GM12878 (cell line): ENCODE results near the gene PRICKLE3. TPM values are rescaled to one million over a fixed set of nuclear protein-coding genes. Genes with fewer than 3 reads are reported as not detected.
A peak's percentile ranks its signal among the peaks of the same experiment; 100 is the strongest.
"Not testable (repeated sequence)": the region's sequence is repeated elsewhere in the genome, so short reads cannot be mapped to it uniquely, and the experiment has no call there.

Experiments
- ATAC-seq: fragments of 200-7000 bp; cut with Tn5 transposase; 3 replicates; pipeline ENCODE4 v1.9.1; 2020; ENCODE audit warnings: mild to moderate bottlenecking, moderate library complexity
- BruUV-seq: library from RNA; stranded (reverse); fragments of 400-500 nt; replicated peaks from 2 replicates; lab custom pipeline; 2021; lab: Mats Ljungman, UMichigan
- CTCF ChIA-PET: fragments of 300-600 bp; sonication (Branson Sonifier 250); formaldehyde crosslinking; extraction: SDS; loops from one replicate; lab custom pipeline; 2021; ENCODE audit warnings: inconsistent platforms; lab: Yijun Ruan, JAX
- POLR2A ChIA-PET: fragments of 350-600 bp; formaldehyde crosslinking; extraction: SDS; loops from one replicate; lab custom pipeline; 2021; ENCODE audit warnings: inconsistent platforms; lab: Charles Lee
- RAD21 ChIA-PET: fragments of 300-600 bp; sonication (Branson Sonifier 250); formaldehyde crosslinking; loops from one replicate; lab custom pipeline; 2023; ENCODE audit warnings: antibody characterized with exemption; ENCODE audit not compliant: unreplicated experiment; lab: Charles Lee
- SMC1A ChIA-PET: fragments of 300-600 bp; sonication (Branson Sonifier 250); formaldehyde crosslinking; loops from one replicate; lab custom pipeline; 2023; ENCODE audit not compliant: unreplicated experiment, uncharacterized antibody; lab: Charles Lee
- DNase-seq: peaks from one replicate; pipeline ENCODE4 v3.0.0-alpha.2; 2011; ENCODE audit warnings: low read depth, low spot score
- FAIRE-seq: peaks from 3 replicates; lab custom pipeline; 2011; peaks lifted over from hg19 to GRCh38; lab: Jason Lieb, UNC
- H2AFZ ChIP-seq: 2 replicates; pipeline ENCODE4 v1.6.0; 2011; ENCODE audit warnings: low read depth, low read length, control low read depth; ENCODE audit not compliant: control insufficient read depth
- H3K27ac ChIP-seq: 2 replicates; pipeline ENCODE4 v1.5.1; 2011; ENCODE audit warnings: control low read depth; ENCODE audit not compliant: control insufficient read depth, insufficient read depth
- H3K27me3 ChIP-seq, 2 experiments: replicated peaks in 1 of 2; 2 replicates each; pipeline versions ENCODE4 v1.6.0 to v1.6.1; 2011; ENCODE audit warnings: low read length in 1 of 2; ENCODE audit not compliant: control insufficient read depth in 2 of 2, insufficient read depth in 2 of 2
- H3K36me3 ChIP-seq, 2 experiments: 2 replicates each; pipeline ENCODE4 v1.5.1; 2011; ENCODE audit warnings: low read length in 1 of 2; ENCODE audit not compliant: control insufficient read depth in 2 of 2, insufficient read depth in 2 of 2
- H3K4me1 ChIP-seq: 2 replicates; pipeline ENCODE4 v1.6.1; 2011; ENCODE audit warnings: mild to moderate bottlenecking, low read length, moderate library complexity, mixed read lengths; ENCODE audit not compliant: control insufficient read depth, insufficient read depth
- H3K4me2 ChIP-seq: 2 replicates; pipeline ENCODE4 v1.6.0; 2011; ENCODE audit warnings: control low read depth; ENCODE audit not compliant: control insufficient read depth, insufficient read depth
- H3K4me3 ChIP-seq: fragments of 200-600 bp; sonication (generic); 2 replicates; pipeline ENCODE4 v1.5.1; 2016
- H3K79me2 ChIP-seq: 2 replicates; pipeline ENCODE4 v1.6.0; 2011; ENCODE audit warnings: low read length; ENCODE audit not compliant: control insufficient read depth, insufficient read depth
- H3K9ac ChIP-seq: 2 replicates; pipeline ENCODE4 v1.8.0; 2011; ENCODE audit warnings: low read length, control low read depth, mixed read lengths; ENCODE audit not compliant: control insufficient read depth, insufficient read depth
- H3K9me3 ChIP-seq: replicated peaks from 3 replicates; pipeline ENCODE4 v1.5.1; 2011; ENCODE audit warnings: mild to moderate bottlenecking, low read length; ENCODE audit not compliant: control insufficient read depth, insufficient read depth
- H4K20me1 ChIP-seq: 2 replicates; pipeline ENCODE4 v1.6.0; 2011; ENCODE audit not compliant: control insufficient read depth, insufficient read depth
- IKZF1 ChIP-seq: fragments of 450-650 bp; conservative IDR thresholded peaks from 2 replicates; pipeline ENCODE4 v1.6.1; 2017; ENCODE audit warnings: antibody characterized with exemption, mild to moderate bottlenecking
- ZNF687 ChIP-seq: fragments of 450-650 bp; IDR thresholded peaks from 2 replicates; pipeline ENCODE4 v1.6.1; 2017; ENCODE audit warnings: mild to moderate bottlenecking, moderate library complexity
- WGBS: methylation state at CpG from one replicate; pipeline ENCODE4 v1.1.6; 2016; ENCODE audit warnings: low lambda C conversion rate; ENCODE audit not compliant: insufficient replicate concordance, insufficient coverage; ENCODE audit errors: missing lambda C conversion rate; 5-methylcytosine and 5-hydroxymethylcytosine counted together
- in situ Hi-C: fragments of 300-500 bp; cut with MboI; formaldehyde crosslinking; loops from 9 replicates; pipeline ENCODE4 v1.14.3; 2018; ENCODE audit warnings: mixed read lengths
- intact Hi-C: fragments of 100-400 bp; cut with micrococcal nuclease; formaldehyde crosslinking; loops from one replicate; pipeline ENCODE4 v1.14.2; 2022; ENCODE audit not compliant: unreplicated experiment
- polyA plus RNA-seq, 11 experiments: library from polyadenylated mRNA; depleted of rRNA in 4 of 11; unstranded in 6 of 11; stranded (reverse) in 5 of 11; fragments of >200 nt; fragmentation: Nextera tagmentation in 4 of 11; fragmentation: Illumina TruSeq in 1 of 11; extraction: Ambion mirVana in 4 of 11; extraction: Trizol in 1 of 11; gene quantifications; 1 replicate in 1 of 11; 2 replicates in 10 of 11; pipeline versions ENCODE4 v1.2.1 to v1.2.3, GENCODE V29; 2011 to 2016; ENCODE audit warnings: inconsistent platforms in 2 of 11, missing spikeins in 2 of 11, low read depth in 1 of 11
- total RNA-seq, 4 experiments: library from RNA; depleted of rRNA in 3 of 4; stranded (reverse); fragments of >200 nt in 3 of 4; fragmentation: Illumina TruSeq in 1 of 4; extraction: Trizol in 1 of 4; gene quantifications; 2 replicates each; pipeline versions ENCODE4 v1.2.1 to v1.2.3, GENCODE V29; 2013 to 2021

Gene PRICKLE3
- total and polyA plus RNA-seq, 10 of the 15 experiments (the other 5 are each of a cell fraction or from before 2014, with no cell fraction given) = 0.69 to 17.4 (median 7.6) TPM

- CTCF ChIA-PET, H3K9ac ChIP-seq: not testable (repeated sequence)
These were observed 37.6 kb downstream of the PRICKLE3 start for GRCh38 chrX:49148390-49149100.

More at GRCh38 chrX:49148390-49149100, 37.6 kb downstream of the PRICKLE3 start:
- BruUV-seq, intact Hi-C loops, H2AFZ ChIP-seq, in situ Hi-C loops, DNase-seq, RAD21 ChIA-PET, FAIRE-seq, H3K4me1 ChIP-seq, H3K9me3 ChIP-seq, H3K27me3 ChIP-seq, H3K4me2 ChIP-seq, H4K20me1 ChIP-seq, H3K27ac ChIP-seq, H3K4me3 ChIP-seq, H3K36me3 ChIP-seq, H3K79me2 ChIP-seq: not testable (repeated sequence)
- ChIA-PET SMC1A (interaction anchor here (1.0 kb wide), 1 partner anchor 43 kb away, joined by 3 read pairs; no protein-coding TSS in a partner anchor), POLR2A (interaction anchor here (0.6 kb wide), 1 partner anchor 65 kb away, joined by 4 read pairs; no protein-coding TSS in a partner anchor)
- WGBS = 66% methylated on average over 21 of the region's 21 CpGs
- ATAC-seq = peak; percentile 44
- TF ChIP-seq IKZF1 = peak; percentile 42; the same call in 1 of the 2 replicates
- 0 out of 2 replicates have a peak, but pooled peaks have one; percentile 34 for TF ChIP-seq ZNF687
